HepG2 (cell line): ENCODE measurements around the gene SSPN. TPM values are rescaled to one million over a fixed set of nuclear protein-coding genes. Genes with fewer than 3 reads are reported as not detected.

Experiments used
- ATAC-seq: fragments of 200-7000 bp; cut with Tn5 transposase; 3 replicates; pipeline ENCODE4 v1.9.1; 2020; ENCODE audit warnings: mild to moderate bottlenecking, moderate library complexity
- BruUV-seq: library from RNA; stranded (reverse); fragments of 400-500 nt; replicated peaks from 2 replicates; lab custom pipeline; 2021; lab: Mats Ljungman, UMichigan
- CTCF ChIA-PET: fragments of 300-600 bp; formaldehyde crosslinking; extraction: SDS; loops from one replicate; lab custom pipeline; 2021; ENCODE audit warnings: low total read pairs, inconsistent platforms, low intra/inter-chr PET ratio; lab: Yijun Ruan, JAX
- POLR2A ChIA-PET: fragments of 350-600 bp; sonication (Branson Sonifier 250); formaldehyde crosslinking; loops from one replicate; lab custom pipeline; 2020; ENCODE audit warnings: antibody characterized with exemption, inconsistent platforms; lab: Yijun Ruan, JAX
- DNase-seq: peaks from one replicate; pipeline ENCODE4 v3.0.0-alpha.2; 2015; ENCODE audit warnings: low spot score
- FAIRE-seq: peaks from 3 replicates; lab custom pipeline; 2011; peaks lifted over from hg19 to GRCh38; lab: Jason Lieb, UNC
- H2AFZ ChIP-seq: one replicate; pipeline ENCODE4 v1.6.1; 2011; ENCODE audit warnings: low read length, inconsistent platforms
- H3K27ac ChIP-seq: fragments of 300-600 bp; 3 replicates; pipeline ENCODE4 v1.8.0; 2011; ENCODE audit warnings: mixed run types, mild to moderate bottlenecking, mixed read lengths, low read length, inconsistent platforms; ENCODE audit not compliant: insufficient read depth; ENCODE audit errors: extremely low read length
- H3K27me3 ChIP-seq, 2 experiments: fragments of 200-600 bp in 1 of 2; 2 replicates in 1 of 2; 3 replicates in 1 of 2; pipeline versions ENCODE4 v1.6.0 to v1.8.0; 2011; ENCODE audit warnings: low read length in 2 of 2, mild to moderate bottlenecking in 2 of 2, moderate library complexity in 2 of 2, inconsistent platforms in 1 of 2; ENCODE audit not compliant: insufficient read depth in 2 of 2, control insufficient read depth in 1 of 2
- H3K36me3 ChIP-seq, 2 experiments: fragments of 200-600 bp in 1 of 2; replicated peaks in 1 of 2; 2 replicates in 1 of 2; 3 replicates in 1 of 2; pipeline versions ENCODE4 v1.5.1 to v1.8.0; 2011; ENCODE audit warnings: low read length in 2 of 2, inconsistent platforms in 1 of 2; ENCODE audit not compliant: insufficient read depth in 2 of 2, control insufficient read depth in 1 of 2
- H3K4me1 ChIP-seq: 2 replicates; pipeline ENCODE4 v1.5.1; 2012; ENCODE audit warnings: low read length, inconsistent platforms; ENCODE audit not compliant: insufficient read depth
- H3K4me2 ChIP-seq: 2 replicates; pipeline ENCODE4 v1.6.0; 2011; ENCODE audit warnings: low read depth, low read length, inconsistent platforms
- H3K4me3 ChIP-seq, 3 experiments: fragments of 200-600 bp in 1 of 3; sonication (generic), shearing (Covaris generic) in 1 of 3; replicated peaks in 1 of 3; 2 replicates each; pipeline ENCODE4 v1.5.1; 2011 to 2016; ENCODE audit warnings: low read length in 3 of 3, inconsistent platforms in 2 of 3, low read depth in 2 of 3, mild to moderate bottlenecking in 2 of 3, control low read depth in 1 of 3, mixed read lengths in 1 of 3; ENCODE audit not compliant: insufficient read depth in 1 of 3
- H3K79me2 ChIP-seq: one replicate; pipeline ENCODE4 v1.6.1; 2011; ENCODE audit warnings: low read length, inconsistent platforms; ENCODE audit not compliant: insufficient read depth
- H3K9ac ChIP-seq: 2 replicates; pipeline ENCODE4 v1.6.0; 2011; ENCODE audit warnings: mild to moderate bottlenecking, low read depth, low read length, inconsistent platforms; ENCODE audit not compliant: insufficient read depth
- H3K9me3 ChIP-seq: 2 replicates; pipeline ENCODE4 v1.5.1; 2012; ENCODE audit warnings: mild to moderate bottlenecking, low read length
- H4K20me1 ChIP-seq: 2 replicates; pipeline ENCODE4 v1.6.0; 2011; ENCODE audit warnings: inconsistent platforms, mild to moderate bottlenecking, low read length, moderate library complexity; ENCODE audit not compliant: insufficient read depth
- DNMT1 ChIP-seq: sonication (generic); formaldehyde crosslinking; IDR thresholded peaks from 2 replicates; pipeline ENCODE4 v1.5.1; 2020; ENCODE audit warnings: mild to moderate bottlenecking, missing genetic modification reagents
- EZH2 ChIP-seq: conservative IDR thresholded peaks from 2 replicates; pipeline ENCODE4 v1.6.1; 2012; ENCODE audit warnings: mild to moderate bottlenecking, low read depth, low read length, moderate library complexity
- KLF16 ChIP-seq, 2 experiments: sonication (generic) in 1 of 2; formaldehyde crosslinking in 1 of 2; IDR thresholded peaks; 2 replicates each; pipeline versions ENCODE4 v1.6.1 to v1.8.0; 2016 to 2023; ENCODE audit warnings: missing genetic modification reagents in 2 of 2, missing compliant biosample characterization in 1 of 2
- POLR2A ChIP-seq, 2 experiments: IDR thresholded peaks; 2 replicates each; pipeline ENCODE4 v1.6.1; 2011; ENCODE audit warnings: low read depth in 2 of 2, low read length in 2 of 2, mild to moderate bottlenecking in 1 of 2, moderate library complexity in 1 of 2; ENCODE audit not compliant: insufficient read depth in 1 of 2
- SRF ChIP-seq: IDR thresholded peaks from 2 replicates; pipeline ENCODE4 v1.6.1; 2011; ENCODE audit warnings: mild to moderate bottlenecking, low read depth, low read length, moderate library complexity
- THRA ChIP-seq: sonication (generic); formaldehyde crosslinking; IDR thresholded peaks from 2 replicates; pipeline ENCODE4 v1.4.0; 2020; ENCODE audit warnings: missing genetic modification reagents, borderline replicate concordance
- USF2 ChIP-seq, 2 experiments: sonication (generic) in 1 of 2; formaldehyde crosslinking in 1 of 2; IDR thresholded peaks; 2 replicates each; pipeline versions ENCODE4 v1.5.1 to v1.6.1; 2011 to 2020; ENCODE audit warnings: borderline replicate concordance in 1 of 2, low read depth in 1 of 2, low read length in 1 of 2, mild to moderate bottlenecking in 1 of 2, missing genetic modification reagents in 1 of 2, moderate library complexity in 1 of 2
- ZBTB2 ChIP-seq: sonication (generic); formaldehyde crosslinking; IDR thresholded peaks from 2 replicates; pipeline ENCODE4 v1.8.0; 2022; ENCODE audit warnings: low read depth, missing genetic modification reagents
- ZFP90 ChIP-seq: sonication (generic); formaldehyde crosslinking; IDR thresholded peaks from 2 replicates; pipeline ENCODE4 v1.8.0; 2022; ENCODE audit warnings: missing genetic modification reagents, mild to moderate bottlenecking, inconsistent platforms, borderline replicate concordance
- ZNF160 ChIP-seq: sonication (generic); formaldehyde crosslinking; IDR thresholded peaks from 2 replicates; pipeline ENCODE4 v1.8.0; 2022; ENCODE audit warnings: mild to moderate bottlenecking, inconsistent platforms, missing genetic modification reagents
- ZNF44 ChIP-seq: sonication (generic); formaldehyde crosslinking; IDR thresholded peaks from 2 replicates; pipeline ENCODE4 v1.5.1; 2020; ENCODE audit warnings: mild to moderate bottlenecking, missing genetic modification reagents
- ZNF441 ChIP-seq: sonication (generic); formaldehyde crosslinking; IDR thresholded peaks from 2 replicates; pipeline ENCODE4 v1.7.0; 2021; ENCODE audit warnings: missing genetic modification reagents, borderline replicate concordance
- ZSCAN21 ChIP-seq: sonication (generic); formaldehyde crosslinking; IDR thresholded peaks from 2 replicates; pipeline ENCODE4 v1.8.0; 2022; ENCODE audit warnings: mild to moderate bottlenecking, missing genetic modification reagents, moderate library complexity, borderline replicate concordance
- ZSCAN30 ChIP-seq: sonication (generic); formaldehyde crosslinking; IDR thresholded peaks from 2 replicates; pipeline ENCODE4 v1.5.0; 2020; ENCODE audit warnings: mild to moderate bottlenecking, missing genetic modification reagents
- WGBS: methylation state at CpG from one replicate; pipeline ENCODE4 v1.1.6; 2017; ENCODE audit warnings: low lambda C conversion rate; 5-methylcytosine and 5-hydroxymethylcytosine counted together
- in situ Hi-C: cut with HindIII; loops from 2 replicates; pipeline ENCODE4 v1.10.0; 2017; ENCODE audit warnings: low pct_unique_long_range_greater_than_20kb; ENCODE audit not compliant: extremely low pct_ligation_motif_present
- intact Hi-C: fragments of 100-400 bp; cut with micrococcal nuclease; formaldehyde crosslinking; loops from one replicate; pipeline ENCODE4 v1.10.0; 2022; ENCODE audit not compliant: unreplicated experiment
- polyA plus RNA-seq, 8 experiments: library from polyadenylated mRNA; depleted of rRNA in 3 of 8; stranded (reverse) in 7 of 8; unstranded in 1 of 8; fragments of >200 nt; fragmentation: Illumina TruSeq in 4 of 8; extraction: Trizol in 4 of 8; gene quantifications; 2 replicates each; pipeline versions ENCODE4 v1.2.1 to v1.2.3, GENCODE V29; 2011 to 2016; ENCODE audit warnings: low read depth in 4 of 8, missing spikeins in 1 of 8, mixed read lengths in 1 of 8; ENCODE audit not compliant: insufficient read depth in 1 of 8
- total RNA-seq, 5 experiments: library from RNA; depleted of rRNA; stranded (reverse); fragments of >200 nt; fragmentation: Illumina TruSeq; extraction: Trizol; gene quantifications; 2 replicates each; pipeline ENCODE4 v1.2.3, GENCODE V29; 2016; ENCODE audit warnings: low read depth in 1 of 5

SSPN gene
- total and polyA plus RNA-seq, 2 of the 13 experiments (the other 11 are each of a cell fraction or from before 2014, with no cell fraction given), result not detected

GRCh38 chr12:26150736-26151450, 44.5 kb upstream of the SSPN start:
- FAIRE-seq, result no peak
- H4K20me1 ChIP-seq, result no peaks in the 10 kb centered on the region
- no peaks in the 10 kb centered on the region for H3K9me3 ChIP-seq
- POLR2A ChIA-PET, result no interaction called here
- no peak overlapping the region for H3K27ac ChIP-seq
- H3K4me3 ChIP-seq, result no peak overlapping the region
- CTCF ChIA-PET, result no interaction called here
- intact Hi-C loops, result no loop called here
- peaks cover 16% of the 10 kb centered on the region for H3K4me1 ChIP-seq
- H2AFZ ChIP-seq, result no peak overlapping the region
- 0 out of 5 replicates have a peak, but pooled peaks cover 0 to 5% of the 10 kb centered on the region in 2 experiments for H3K27me3 ChIP-seq
- no peak for DNase-seq
- 6% methylated on average over 2 of the region's 2 CpGs for WGBS
- no TSS peak for BruUV-seq
- H3K9ac ChIP-seq, result no peak overlapping the region
- TF ChIP-seq ZFP90 (CRISPR knock-in tag) (no peak), POLR2A (IDR thresholded peaks at IDR 0.05; ENCODE audit: insufficient read depth in 1 of 2, low read depth in 2 of 2, low read length in 2 of 2) (no peak), ZNF441 (CRISPR knock-in tag) (no peak), ZNF44 (CRISPR knock-in tag) (no peak), USF2 (IDR thresholded peaks at IDR 0.05; ENCODE audit: low read depth, low read length) (no peak), USF2 (CRISPR knock-in tag; IDR thresholded peaks at IDR 0.05; ENCODE audit: borderline replicate concordance) (no peak), EZH2 (no peak), ZNF160 (CRISPR knock-in tag) (no peak), DNMT1 (CRISPR knock-in tag) (no peak), ZSCAN21 (CRISPR knock-in tag) (no peak), ZSCAN30 (CRISPR knock-in tag) (no peak), THRA (no peak), KLF16 (CRISPR knock-in tag; IDR thresholded peaks at IDR 0.05) (no peak), ZBTB2 (no peak), SRF (no peak)
- TF ChIP-seq, all 625 proteins: peak for 0
- in situ Hi-C loops, result no loop called here
- no peak for ATAC-seq
- no peak overlapping the region for H3K4me2 ChIP-seq
- H3K79me2 ChIP-seq, result no peaks in the 10 kb centered on the region
- no peaks in the 10 kb centered on the region for H3K36me3 ChIP-seq
